DMS53 treated with DMSO at 0.1 percent for 48 hours (cell line): ENCODE measurements around the gene AFF2.

Experiments
- DNase-seq: peaks from one replicate; lab custom pipeline; 2025; ENCODE audit not compliant: unreplicated experiment; lab: John Stamatoyannopoulos, UW

Gene AFF2

GRCh38 chrX:148535639-148536038, 35.2 kb downstream of the AFF2 start:
- no peak for DNase-seq

GRCh38 chrX:148536961-148537360, 36.5 kb downstream of the AFF2 start:
- DNase-seq = no peak

DNA sequence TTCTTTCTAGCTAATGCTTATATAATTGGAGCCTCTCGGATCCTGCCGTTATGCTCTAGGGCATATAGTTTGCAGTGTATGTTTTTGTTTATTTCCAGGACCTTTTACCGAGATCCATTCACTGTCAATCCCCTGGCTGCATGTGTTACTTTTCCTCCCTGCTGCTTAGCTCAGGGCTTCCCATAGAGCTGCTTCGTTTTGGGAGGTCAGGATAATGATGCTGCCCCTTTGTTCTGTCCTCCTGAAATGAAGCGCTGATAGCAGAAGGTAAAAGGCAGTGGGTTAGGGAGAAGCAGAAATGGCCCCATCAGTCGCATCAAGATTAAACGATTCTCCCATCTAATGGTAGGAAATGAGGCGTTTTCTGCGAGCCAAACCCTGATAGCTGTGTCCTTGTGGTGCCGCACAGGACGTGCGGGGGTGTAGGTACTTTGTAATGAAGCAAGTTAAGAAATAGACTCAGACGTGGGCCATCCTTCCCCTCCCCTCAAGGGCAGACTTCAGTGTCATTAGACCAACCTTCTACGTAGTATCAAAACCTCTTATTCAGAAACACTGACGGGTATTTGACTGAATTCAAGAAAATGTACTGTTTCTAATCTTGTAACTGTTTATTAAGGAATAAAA, 37.3 kb downstream of the AFF2 start:
- no peak for DNase-seq

DNA sequence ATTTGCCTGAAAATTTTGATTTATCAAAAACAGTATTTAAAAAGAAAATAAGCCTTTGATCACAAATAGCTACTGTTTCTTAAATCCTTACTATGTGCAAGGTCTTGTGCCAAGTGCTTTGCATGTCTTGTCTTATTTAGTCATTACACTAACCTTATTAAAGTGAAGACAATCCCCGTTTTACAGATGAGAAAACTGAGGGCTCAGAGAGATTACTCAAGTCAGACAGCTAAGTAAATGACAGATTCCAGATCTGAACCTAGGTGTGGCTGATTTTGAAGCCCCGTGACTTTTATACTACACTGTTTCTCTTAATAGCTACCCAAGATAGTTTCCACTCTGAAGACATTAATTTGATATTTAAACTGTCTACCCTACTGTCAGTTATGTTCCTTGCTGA, 38.2 kb downstream of the AFF2 start:
- DNase-seq = no peak

DNA sequence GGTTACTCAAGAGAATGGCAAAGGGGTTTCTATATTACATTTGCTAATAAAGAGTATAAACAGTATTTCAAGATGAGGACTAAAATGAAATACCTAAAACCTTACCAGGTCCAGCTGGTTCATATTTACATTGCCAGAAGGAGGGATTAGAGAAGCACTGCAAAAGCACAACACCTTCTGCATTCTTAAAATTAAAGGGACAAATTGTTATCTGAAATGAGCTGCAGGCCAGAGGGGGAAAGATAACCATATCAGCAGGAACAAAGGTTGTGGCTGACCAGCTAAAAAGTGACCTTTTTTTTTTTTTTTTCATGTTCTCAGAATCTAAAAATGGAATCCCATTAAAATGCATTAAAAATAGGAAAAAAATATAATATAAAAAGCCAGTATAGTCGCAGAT, 39.7 kb downstream of the AFF2 start:
- DNase-seq = no peak

DNA sequence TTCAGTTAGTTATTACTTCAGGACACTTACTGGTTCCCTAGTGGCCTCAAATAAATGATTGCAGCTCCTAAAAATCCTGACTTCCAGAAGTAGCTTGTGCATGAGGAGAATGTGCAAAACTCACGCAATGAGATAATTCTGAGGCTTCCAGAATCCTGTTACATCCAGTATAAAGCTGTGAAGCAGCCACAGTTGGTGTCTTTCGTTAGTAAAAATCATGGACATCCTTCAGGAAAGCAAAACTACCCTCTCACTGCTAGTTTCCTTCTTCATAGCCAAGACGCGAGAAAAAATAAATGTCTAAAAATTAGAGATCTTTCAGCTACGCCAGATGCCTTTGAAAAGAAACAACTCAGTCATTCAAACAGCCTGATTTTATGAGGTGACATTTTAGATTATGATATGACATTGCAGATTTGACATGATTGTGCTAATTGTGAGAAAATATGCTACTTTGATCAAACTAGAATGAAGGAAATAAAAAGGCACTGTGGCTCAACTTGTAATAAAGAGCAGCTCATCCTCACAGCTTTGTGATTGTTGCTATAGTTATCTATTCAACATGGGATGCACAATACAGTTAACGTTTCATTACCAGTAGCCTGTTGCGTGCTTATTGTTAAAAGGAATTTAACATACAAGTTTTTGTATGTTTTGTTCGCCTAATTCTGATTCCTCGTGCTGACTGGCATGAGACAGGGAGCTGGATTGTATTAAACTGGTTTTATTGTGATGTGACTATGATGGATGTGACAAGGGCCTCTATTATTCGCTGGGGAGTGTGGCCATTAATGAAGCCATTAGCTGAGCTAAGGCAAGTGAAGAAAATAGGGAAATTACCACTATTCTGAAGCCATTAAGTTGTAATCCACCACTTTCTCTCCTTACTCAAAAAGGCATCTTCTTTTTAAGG, 40.5 kb downstream of the AFF2 start:
- DNase-seq = no peak

- DNase-seq = no peak
Measured at GRCh38 chrX:148541584-148541940, 41.1 kb downstream of the AFF2 start.

DNA sequence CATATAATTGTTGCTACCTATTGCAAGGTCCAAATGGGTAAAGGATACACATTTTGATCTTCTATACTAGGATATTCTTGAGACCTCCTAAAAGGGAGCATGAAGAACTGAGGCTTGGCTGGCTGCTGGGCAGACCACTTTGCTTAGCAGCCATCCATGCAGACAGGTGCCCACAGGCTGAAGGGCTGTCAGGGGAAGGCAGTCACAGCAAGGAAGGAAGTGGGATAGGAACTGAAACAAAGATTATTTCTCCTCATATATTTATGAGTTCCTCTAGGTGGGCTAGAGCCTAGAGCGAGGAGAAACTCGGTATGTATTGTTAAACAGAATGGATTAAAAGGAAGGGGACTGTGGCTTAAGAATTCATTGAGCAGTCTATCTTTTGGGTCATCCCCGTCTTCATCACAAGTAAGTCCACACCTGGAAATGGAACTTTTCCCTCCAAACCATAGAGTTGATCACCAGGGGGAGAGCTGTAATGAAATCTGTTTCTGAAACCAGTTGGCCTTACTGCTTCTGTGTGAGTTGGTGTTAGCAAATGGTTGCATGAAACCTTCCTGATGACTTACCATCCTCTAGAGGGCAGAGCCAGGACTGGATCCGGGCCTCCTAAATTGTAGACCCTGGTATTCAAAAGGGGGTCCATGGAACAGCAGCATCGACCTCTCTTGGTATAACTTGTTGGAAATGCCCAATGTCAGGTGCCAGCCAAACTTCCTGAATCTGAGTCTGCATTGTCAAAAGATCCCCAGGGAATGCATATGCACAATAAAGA, 42.3 kb downstream of the AFF2 start:
- no peak for DNase-seq

- no peak for DNase-seq
Measured at GRCh38 chrX:148552775-148553174, 52.4 kb downstream of the AFF2 start.

GRCh38 chrX:148555101-148555500, 54.7 kb downstream of the AFF2 start:
- no peak for DNase-seq

DNA sequence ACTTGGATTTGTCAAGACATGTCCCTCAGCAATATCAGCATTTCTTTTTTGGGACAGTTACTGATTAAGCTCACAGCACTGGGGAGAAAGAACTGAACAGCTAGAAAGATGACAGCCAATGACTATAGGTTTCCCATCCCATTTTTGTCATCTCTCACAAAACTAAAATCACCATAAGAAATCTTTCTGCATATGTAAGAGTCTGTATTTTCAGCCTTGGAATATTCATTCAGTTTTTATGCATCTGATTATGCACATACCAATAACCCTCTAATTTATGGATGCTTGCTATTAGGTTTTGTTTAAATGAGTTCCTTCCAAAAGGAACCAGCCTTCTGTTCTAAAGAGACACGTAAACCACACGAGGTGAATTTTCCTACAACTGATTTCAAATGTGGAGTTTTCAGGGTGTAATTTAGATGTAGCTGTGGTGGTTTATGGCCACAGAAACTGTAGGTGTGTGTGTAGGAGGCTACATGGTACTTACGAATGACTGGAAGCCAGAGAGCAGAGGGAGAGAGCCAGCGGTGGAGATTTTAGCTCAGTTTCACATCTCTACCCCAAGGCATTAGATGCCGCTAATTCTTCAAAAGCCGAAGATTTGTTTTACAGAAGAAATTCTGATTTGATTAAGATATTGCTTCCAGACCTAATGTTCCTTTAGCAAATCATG, 55.3 kb downstream of the AFF2 start:
- DNase-seq = no peak

- DNase-seq = no peak
Measured at GRCh38 chrX:148556498-148556897, 56.1 kb downstream of the AFF2 start.

- DNase-seq = no peak
Measured at GRCh38 chrX:148562846-148563245, 62.4 kb downstream of the AFF2 start.

DNA sequence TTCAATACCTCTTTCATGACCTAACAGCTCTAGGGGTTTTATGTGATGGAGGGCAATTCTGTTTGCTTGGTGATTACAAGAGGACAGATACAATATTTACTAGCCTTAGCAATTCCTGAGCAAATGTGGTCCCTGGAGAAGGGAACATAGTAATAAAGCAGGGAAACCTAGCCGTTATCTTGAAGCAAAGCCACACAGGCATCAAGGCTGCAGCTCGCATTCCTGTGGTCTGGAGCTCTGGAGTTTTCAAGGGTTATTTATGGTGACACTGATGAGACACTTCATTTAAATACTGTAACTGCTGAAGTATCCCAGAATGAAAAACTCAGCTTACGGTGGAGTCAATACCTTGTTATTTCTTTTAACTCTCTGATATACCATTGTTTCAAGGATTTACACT, 66.8 kb downstream of the AFF2 start:
- DNase-seq = no peak

- DNase-seq = no peak
Measured at GRCh38 chrX:148567779-148568178, 67.4 kb downstream of the AFF2 start.

- no peak for DNase-seq
Measured at GRCh38 chrX:148568763-148569162, 68.3 kb downstream of the AFF2 start.

DNA sequence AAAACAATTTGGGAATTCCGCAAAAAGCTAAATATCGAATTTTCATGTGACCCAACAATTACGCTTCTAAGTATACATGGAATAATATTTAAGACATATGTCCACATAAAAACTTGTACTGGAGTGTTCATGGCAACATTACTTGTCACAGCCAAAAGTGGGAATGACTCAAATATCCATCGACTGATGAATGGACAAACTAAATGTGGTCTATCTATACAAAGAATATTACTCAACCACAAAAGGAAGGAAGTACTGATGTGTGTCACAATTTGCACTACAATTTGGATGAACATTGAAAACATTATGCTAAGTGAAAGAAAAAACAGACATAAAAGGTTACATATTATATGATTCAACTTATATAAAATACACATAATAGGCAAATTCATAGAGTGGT, 71.9 kb downstream of the AFF2 start:
- DNase-seq = no peak

GRCh38 chrX:148573119-148573518, 72.7 kb downstream of the AFF2 start:
- no peak for DNase-seq

DNA sequence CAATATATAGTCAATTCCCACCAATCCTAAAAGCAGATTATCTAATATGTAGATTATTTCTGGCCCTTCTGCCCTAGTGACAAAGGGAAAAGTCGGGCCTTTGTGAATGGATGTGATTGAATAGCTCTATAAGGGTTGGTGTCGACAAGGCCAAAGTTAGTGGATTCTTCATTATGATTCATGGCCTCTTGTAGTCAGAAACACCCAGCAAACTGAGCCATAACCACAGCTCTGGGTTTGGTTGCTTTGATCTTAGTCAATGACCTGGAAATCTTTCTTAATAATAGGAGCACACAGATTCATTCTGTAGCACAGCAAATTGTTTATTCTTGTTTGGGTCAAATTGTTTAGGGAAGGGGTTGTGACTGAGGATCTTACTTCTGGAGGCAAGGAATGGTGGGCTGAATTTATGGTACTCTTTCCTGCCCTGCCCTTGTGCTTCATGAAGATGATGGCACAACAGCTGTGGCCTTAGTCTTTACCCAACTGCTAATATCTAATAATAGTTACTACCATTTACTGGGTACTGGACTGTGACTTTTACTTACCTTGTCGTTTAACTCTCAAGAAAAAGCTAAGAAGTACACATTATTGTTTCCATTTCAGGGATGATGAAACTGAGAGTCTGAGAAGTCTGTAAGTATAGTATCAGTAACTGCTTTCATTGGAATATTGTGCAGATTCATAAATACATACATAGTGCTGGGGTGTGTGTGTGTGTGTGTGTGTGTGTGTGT, 74.0 kb downstream of the AFF2 start:
- no peak for DNase-seq

DNA sequence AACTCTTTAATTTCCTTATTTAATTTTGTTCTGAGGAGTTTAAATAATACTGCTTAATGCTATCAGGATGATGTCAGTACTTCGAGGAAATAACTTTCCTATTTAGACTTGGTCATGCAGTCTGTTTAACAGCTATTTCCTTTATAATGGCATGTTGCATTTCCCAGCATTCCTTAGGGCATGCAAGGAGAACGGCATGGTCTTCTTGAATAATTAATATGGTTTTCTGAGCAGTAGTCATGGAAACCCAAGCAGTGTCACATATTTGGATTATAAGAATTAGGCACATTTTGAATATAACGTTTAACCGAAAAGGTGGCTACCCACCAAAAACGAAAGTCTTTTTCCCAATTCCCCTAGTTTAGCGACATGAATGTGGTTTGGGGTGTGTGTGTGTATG, 76.0 kb downstream of the AFF2 start:
- no peak for DNase-seq

DNA sequence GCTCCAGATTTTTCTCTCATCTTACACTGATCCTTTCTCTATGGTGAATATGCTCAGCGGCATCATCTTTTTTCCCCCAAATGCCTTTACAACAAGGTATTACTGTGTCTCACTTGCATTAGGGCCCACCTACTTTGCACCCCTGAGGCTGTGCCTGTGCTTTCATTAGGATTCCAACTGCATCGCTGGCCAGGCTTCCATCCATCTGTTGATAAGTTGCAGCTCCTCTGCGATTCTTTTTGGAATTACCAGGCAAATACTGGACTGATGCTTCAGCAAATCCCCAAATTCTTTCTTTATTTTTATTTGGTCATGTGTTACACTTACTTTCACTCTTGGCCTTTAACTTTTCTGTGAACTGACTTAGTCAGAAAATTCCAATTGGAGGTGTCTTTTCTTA, 77.3 kb downstream of the AFF2 start:
- DNase-seq = no peak
